GM10266 (cell line): ENCODE measurements around the gene KSR1.
"Not testable (repeated sequence)": the region's sequence is repeated elsewhere in the genome, so short reads cannot be mapped to it uniquely, and the experiment has no call there.

Experiments
- DNase-seq: peaks from one replicate; pipeline ENCODE4 v3.0.0; 2012; ENCODE audit errors: extremely low spot score
- TF ChIP-seq, protein P1 (sequence below): IDR thresholded peaks from 2 replicates; pipeline ENCODE4 v1.5.1; 2012; ENCODE audit warnings: mild to moderate bottlenecking, low read depth; ENCODE audit not compliant: control insufficient read depth, insufficient read depth; ENCODE audit errors: missing control alignments

Gene KSR1

DNA sequence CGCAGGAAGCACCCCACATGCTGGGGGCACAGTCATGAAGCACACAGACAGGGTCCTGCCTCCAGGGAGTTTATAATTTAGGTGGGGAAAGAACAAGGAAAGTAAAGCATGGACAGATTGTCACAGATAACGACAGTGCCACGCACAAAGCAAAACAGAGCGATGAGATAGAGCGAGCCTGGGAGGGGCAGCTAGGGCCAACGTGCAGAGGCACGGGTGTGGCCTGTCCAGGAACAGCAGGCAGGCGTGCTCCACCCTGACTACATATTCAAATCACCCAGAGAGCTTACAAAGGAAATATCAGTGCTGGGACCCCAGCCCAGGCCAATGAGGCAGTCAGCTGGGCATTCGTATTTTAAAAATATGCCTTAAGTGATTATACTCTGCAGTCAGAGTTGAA lies 191.5 kb downstream of the KSR1 start:
- TF ChIP-seq, protein P1, sequence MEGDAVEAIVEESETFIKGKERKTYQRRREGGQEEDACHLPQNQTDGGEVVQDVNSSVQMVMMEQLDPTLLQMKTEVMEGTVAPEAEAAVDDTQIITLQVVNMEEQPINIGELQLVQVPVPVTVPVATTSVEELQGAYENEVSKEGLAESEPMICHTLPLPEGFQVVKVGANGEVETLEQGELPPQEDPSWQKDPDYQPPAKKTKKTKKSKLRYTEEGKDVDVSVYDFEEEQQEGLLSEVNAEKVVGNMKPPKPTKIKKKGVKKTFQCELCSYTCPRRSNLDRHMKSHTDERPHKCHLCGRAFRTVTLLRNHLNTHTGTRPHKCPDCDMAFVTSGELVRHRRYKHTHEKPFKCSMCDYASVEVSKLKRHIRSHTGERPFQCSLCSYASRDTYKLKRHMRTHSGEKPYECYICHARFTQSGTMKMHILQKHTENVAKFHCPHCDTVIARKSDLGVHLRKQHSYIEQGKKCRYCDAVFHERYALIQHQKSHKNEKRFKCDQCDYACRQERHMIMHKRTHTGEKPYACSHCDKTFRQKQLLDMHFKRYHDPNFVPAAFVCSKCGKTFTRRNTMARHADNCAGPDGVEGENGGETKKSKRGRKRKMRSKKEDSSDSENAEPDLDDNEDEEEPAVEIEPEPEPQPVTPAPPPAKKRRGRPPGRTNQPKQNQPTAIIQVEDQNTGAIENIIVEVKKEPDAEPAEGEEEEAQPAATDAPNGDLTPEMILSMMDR, result no peak
- DNase-seq, result no peak

GRCh38 chr17:27649111-27649571 lies 192.9 kb downstream of the KSR1 start:
- not testable (repeated sequence) for DNase-seq

GRCh38 chr17:27649929-27650328 lies 193.7 kb downstream of the KSR1 start:
- TF ChIP-seq, protein P1, result no peak
- no peak for DNase-seq

GRCh38 chr17:27650836-27651235 lies 194.6 kb downstream of the KSR1 start:
- TF ChIP-seq, protein P1, result no peak
- no peak for DNase-seq

DNA sequence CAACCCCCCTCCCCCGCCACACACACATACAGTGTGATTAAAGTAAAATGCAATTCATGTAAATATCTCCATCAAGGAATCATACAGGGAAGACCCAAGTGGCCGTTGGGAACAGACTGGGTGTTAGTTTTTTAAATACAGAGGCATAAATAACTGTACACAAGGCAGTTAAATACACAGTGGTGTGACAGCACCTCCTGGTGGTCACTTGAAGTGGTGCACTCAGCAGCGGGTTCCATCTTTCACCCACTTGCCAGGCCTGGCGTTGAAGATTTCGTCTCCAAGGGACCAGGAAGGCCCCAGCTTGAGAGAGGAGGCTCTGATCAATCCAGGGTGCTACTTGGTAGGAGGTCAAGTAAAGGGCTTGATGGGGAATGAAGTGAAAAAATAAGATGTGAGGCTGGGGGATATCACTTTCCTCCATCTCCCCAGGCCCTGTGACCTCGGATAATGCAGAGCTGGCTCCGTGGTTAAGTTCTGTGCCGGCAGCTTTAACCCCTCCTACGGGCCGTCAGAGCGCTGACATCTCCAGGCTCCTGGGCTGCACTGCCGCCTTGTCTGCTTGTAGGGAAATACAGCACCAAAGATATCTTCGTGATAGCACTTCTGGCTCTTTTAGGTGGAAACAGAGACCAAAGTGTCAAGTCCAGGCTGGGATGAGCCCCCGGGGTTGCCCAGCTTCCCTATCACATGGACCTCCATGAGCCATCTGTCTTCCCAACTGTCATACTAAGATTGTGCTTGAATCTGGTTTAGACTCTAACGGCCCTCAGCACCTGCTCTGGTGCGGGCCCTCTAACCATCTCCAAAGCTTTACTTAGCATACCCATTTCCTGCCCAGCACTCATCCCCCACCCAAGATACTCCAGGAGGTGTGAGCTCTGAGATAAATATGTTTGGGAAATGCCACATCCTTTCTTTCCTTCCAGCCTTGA lies 195.4 kb downstream of the KSR1 start:
- TF ChIP-seq, protein P1, result peak; percentile 78
- no peak for DNase-seq

DNA sequence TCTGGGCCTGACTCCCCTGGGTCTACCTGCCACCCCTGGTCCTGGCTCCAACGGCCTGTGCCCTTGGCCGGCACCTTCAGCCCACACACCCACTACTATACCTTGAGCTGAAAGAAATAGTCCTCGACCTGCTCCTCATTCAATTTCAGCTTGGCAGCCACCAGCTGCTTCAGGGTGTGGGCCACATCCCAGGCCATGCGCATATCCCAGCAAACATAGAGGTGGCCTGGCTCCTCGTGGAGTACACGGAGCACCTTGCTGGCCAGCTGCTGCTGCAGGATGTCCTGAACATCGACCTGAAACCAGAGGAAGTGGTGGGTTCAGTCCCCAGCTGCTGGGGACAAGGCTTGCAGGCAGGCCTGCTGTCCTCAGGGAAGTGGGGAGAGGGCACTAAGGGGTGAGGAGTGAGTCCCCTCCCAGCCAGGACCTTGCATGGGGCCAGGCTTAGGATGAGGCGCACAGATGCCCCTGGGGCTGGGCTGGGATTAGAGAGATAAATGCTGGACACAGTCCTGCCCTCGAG lies 197.3 kb downstream of the KSR1 start:
- not testable (repeated sequence) for DNase-seq

- TF ChIP-seq, protein P1, result no peak
- no peak for DNase-seq
Measured at GRCh38 chr17:27654136-27654535, 197.9 kb downstream of the KSR1 start.
